ENCODE data around the gene DSG3. TPM values are rescaled to one million over a fixed set of nuclear protein-coding genes. Genes with fewer than 3 reads are reported as not detected.

DSG3 gene, protein sequence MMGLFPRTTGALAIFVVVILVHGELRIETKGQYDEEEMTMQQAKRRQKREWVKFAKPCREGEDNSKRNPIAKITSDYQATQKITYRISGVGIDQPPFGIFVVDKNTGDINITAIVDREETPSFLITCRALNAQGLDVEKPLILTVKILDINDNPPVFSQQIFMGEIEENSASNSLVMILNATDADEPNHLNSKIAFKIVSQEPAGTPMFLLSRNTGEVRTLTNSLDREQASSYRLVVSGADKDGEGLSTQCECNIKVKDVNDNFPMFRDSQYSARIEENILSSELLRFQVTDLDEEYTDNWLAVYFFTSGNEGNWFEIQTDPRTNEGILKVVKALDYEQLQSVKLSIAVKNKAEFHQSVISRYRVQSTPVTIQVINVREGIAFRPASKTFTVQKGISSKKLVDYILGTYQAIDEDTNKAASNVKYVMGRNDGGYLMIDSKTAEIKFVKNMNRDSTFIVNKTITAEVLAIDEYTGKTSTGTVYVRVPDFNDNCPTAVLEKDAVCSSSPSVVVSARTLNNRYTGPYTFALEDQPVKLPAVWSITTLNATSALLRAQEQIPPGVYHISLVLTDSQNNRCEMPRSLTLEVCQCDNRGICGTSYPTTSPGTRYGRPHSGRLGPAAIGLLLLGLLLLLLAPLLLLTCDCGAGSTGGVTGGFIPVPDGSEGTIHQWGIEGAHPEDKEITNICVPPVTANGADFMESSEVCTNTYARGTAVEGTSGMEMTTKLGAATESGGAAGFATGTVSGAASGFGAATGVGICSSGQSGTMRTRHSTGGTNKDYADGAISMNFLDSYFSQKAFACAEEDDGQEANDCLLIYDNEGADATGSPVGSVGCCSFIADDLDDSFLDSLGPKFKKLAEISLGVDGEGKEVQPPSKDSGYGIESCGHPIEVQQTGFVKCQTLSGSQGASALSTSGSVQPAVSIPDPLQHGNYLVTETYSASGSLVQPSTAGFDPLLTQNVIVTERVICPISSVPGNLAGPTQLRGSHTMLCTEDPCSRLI
- total RNA-seq, result not detected
- polyA plus RNA-seq, result 1 to 10 TPM in 1 of 3 donors, under 1 TPM in 1, not detected in 1; under 0.01 to 1.1 TPM

DNA sequence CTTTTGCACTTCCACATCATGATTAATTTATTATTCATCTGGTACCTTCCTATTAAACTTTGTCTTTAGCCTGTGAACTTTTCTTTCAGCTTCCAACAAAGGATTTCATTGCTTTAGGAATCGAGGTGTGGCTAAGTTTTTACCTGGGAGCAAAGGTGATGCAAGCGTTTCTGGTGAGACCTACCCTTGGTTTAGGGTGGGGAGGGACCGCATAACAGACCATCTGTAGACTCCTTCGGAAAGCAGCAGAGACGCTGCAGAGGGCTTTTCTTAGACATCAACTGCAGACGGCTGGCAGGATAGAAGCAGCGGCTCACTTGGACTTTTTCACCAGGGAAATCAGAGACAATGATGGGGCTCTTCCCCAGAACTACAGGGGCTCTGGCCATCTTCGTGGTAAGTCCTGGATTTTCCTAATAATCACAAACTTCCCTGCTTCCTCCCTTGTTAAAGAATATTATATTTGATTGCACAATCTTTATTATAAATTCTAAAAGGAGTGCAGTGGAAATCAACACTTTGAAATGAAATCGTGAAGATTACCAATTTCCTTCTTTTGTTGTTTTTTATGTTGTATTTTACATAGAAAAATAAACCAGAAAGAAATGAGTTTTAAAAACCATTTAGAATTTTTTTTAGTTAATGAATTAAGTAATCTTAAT is at the start of gene DSG3:
Gene DSG3 (plus strand): TSS at position 212 of the 662 bp plus-strand sequence. CDS start 137 bp downstream, at position 349.
- no peak for DNase-seq
- Histone ChIP-seq H3K4me1 (no peaks in the 10 kb centered on the region), H3K9me3 (no peaks in the 10 kb centered on the region), H3K27ac (no peak within 1 kb of the TSS), H3K36me3 (no peaks in the 10 kb centered on the region), H3K4me3 (no peak within 1 kb of the TSS), H3K27me3 (no peaks in the 10 kb centered on the region)
- intact Hi-C loops (cut with DNase I), result no loop called here
- TF ChIP-seq, protein P1, sequence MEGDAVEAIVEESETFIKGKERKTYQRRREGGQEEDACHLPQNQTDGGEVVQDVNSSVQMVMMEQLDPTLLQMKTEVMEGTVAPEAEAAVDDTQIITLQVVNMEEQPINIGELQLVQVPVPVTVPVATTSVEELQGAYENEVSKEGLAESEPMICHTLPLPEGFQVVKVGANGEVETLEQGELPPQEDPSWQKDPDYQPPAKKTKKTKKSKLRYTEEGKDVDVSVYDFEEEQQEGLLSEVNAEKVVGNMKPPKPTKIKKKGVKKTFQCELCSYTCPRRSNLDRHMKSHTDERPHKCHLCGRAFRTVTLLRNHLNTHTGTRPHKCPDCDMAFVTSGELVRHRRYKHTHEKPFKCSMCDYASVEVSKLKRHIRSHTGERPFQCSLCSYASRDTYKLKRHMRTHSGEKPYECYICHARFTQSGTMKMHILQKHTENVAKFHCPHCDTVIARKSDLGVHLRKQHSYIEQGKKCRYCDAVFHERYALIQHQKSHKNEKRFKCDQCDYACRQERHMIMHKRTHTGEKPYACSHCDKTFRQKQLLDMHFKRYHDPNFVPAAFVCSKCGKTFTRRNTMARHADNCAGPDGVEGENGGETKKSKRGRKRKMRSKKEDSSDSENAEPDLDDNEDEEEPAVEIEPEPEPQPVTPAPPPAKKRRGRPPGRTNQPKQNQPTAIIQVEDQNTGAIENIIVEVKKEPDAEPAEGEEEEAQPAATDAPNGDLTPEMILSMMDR (IDR thresholded peaks at IDR 0.05), result no peak
- no peak for TF ChIP-seq EP300 (IDR thresholded peaks at IDR 0.05)
- TF ChIP-seq POLR2A (IDR thresholded peaks at IDR 0.05), result no peak
- no peak for TF ChIP-seq POLR2AphosphoS5 (IDR thresholded peaks at IDR 0.05)
- WGBS, 2 donors, result 23 to 56% methylated on average over 9 of the region's 9 CpGs

DNA sequence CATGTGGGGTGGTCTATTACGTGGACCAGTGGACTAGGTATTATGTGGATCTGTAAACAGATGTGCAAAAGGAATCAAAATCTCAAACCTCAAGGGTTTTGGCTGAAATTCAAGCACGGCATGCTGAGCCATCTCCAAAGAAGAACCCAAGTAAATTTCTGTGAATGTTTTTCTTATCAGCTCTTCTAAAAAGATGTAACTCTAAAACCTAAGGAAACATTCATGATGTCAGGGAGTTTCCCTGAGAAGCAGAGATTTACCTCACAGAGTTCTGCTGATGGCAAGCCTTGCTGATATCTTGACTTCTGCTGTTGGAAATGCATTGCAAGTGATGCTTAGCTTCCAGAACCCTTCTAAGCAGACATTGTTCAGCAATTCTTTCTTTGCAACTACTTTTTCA is 49.4 kb upstream of the DSG3 start:
- Histone ChIP-seq H3K9me3 (no peaks in the 10 kb centered on the region), H3K27ac (no peak overlapping the region), H3K4me1 (peaks cover 0 to 10% (median 0%) of the 10 kb centered on the region in 4 donors), H3K27me3 (no peaks in the 10 kb centered on the region), H3K36me3 (no peaks in the 10 kb centered on the region), H3K4me3 (no peak overlapping the region)
- no peak for DNase-seq
- 42 to 61% methylated on average over 2 of the region's 2 CpGs for WGBS, 2 donors
- intact Hi-C loops (cut with DNase I), result no loop called here
- TF ChIP-seq, protein P1 (IDR thresholded peaks at IDR 0.05), result no peak
- no peak for TF ChIP-seq POLR2AphosphoS5 (IDR thresholded peaks at IDR 0.05)
- no peak for TF ChIP-seq POLR2A (IDR thresholded peaks at IDR 0.05)

DNA sequence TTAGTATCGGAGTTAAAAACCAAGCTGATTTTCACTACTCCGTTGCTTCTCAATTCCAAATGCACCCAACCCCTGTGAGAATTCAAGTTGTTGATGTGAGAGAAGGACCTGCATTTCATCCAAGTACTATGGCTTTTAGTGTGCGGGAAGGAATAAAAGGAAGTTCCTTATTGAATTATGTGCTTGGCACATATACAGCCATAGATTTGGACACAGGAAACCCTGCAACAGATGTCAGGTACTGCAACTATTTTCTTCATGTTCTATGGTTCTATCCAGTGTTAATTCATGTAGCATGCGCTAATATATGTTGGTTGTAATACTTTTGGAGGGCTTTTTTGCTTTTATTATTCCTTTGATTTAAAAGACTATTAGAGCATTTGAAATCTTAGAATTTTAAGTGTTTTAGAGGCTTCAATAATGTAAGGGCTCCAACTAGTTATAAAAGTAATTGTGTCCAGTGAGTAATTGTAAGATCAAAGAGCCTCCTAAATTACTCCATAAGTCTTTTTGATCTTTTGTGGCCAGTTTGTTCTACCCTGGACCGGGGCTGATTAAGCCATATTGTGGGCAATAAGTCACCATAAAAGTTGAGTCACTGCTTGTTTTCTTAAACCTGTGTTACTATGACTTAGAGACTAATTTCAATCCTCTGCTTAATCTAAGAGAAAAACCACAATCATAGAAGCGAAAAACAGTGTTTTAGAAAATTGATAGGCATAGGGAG is 48.1 kb upstream of the DSG3 start:
- no peaks in the 10 kb centered on the region for H3K36me3 ChIP-seq
- H3K27ac ChIP-seq, result no peak overlapping the region
- H3K9me3 ChIP-seq, result no peaks in the 10 kb centered on the region
- no peaks in the 10 kb centered on the region for H3K27me3 ChIP-seq
- H3K4me1 ChIP-seq, result peaks cover 0 to 10% (median 0%) of the 10 kb centered on the region in 4 donors
- TF ChIP-seq POLR2AphosphoS5 (IDR thresholded peaks at IDR 0.05) (no peak), POLR2A (IDR thresholded peaks at IDR 0.05) (no peak), EP300 (IDR thresholded peaks at IDR 0.05) (no peak)
- TF ChIP-seq, protein P1 (IDR thresholded peaks at IDR 0.05), result no peak
- 7 to 25% methylated on average over 6 of the region's 6 CpGs for WGBS, 2 donors
- intact Hi-C loops (cut with DNase I), result no loop called here
- H3K4me3 ChIP-seq, result no peak overlapping the region
- DNase-seq, result no peak

All from sigmoid colon (tissue), 7 donors.